ENCODE measurements around the gene KEL.

DNA sequence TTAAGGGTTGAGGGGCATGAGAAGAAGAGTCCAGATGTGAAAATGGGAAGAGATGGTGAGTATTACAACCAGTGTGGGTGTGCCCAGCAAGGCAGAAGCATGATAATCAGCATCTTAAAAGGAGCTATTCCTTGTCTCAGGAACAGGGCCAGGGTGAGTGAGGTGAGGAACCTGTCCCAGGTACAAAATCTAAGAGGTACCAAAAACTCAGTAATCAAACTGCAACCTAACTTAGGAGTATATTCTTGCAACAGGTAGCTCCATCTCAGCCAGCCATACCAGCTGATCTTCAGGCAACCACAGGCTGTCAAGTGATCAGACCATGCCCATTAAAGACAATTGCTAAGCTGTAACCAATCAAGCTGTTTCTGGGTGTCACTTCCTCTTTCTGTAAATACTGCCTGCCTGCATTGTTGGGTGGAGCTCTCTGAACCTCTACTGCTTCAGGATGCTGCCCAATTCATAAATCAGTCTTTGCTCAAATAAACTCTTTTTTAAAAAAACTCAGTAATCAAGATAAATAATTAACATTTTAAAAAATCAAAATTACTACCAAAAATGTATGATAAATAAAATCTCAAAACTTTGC is 7.4 kb downstream of the KEL start:
- TF ChIP-seq, protein P1, sequence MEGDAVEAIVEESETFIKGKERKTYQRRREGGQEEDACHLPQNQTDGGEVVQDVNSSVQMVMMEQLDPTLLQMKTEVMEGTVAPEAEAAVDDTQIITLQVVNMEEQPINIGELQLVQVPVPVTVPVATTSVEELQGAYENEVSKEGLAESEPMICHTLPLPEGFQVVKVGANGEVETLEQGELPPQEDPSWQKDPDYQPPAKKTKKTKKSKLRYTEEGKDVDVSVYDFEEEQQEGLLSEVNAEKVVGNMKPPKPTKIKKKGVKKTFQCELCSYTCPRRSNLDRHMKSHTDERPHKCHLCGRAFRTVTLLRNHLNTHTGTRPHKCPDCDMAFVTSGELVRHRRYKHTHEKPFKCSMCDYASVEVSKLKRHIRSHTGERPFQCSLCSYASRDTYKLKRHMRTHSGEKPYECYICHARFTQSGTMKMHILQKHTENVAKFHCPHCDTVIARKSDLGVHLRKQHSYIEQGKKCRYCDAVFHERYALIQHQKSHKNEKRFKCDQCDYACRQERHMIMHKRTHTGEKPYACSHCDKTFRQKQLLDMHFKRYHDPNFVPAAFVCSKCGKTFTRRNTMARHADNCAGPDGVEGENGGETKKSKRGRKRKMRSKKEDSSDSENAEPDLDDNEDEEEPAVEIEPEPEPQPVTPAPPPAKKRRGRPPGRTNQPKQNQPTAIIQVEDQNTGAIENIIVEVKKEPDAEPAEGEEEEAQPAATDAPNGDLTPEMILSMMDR (IDR thresholded peaks at IDR 0.05; ENCODE audit: insufficient read depth, low read length, poor library complexity, severe bottlenecking), result no peak
- no peak for TF ChIP-seq EZH2phosphoT487 (conservative IDR thresholded peaks at IDR 0.05; ENCODE audit: low read length)
